K562 (cell line): ENCODE data around the gene CCDC184. TPM values are rescaled to one million over a fixed set of nuclear protein-coding genes. Genes with fewer than 3 reads are reported as not detected.

Source experiments
- NCOA6 ChIP-seq: fragments of 450-650 bp; IDR thresholded peaks from 2 replicates; pipeline ENCODE4 v1.6.1; 2017; ENCODE audit warnings: mild to moderate bottlenecking
- TAF7 ChIP-seq: fragments of 450-650 bp; IDR thresholded peaks from 2 replicates; pipeline ENCODE4 v1.6.1; 2016; ENCODE audit warnings: missing genetic modification characterization, missing compliant biosample characterization
- ZNF274 ChIP-seq: IDR thresholded peaks from 2 replicates; pipeline ENCODE4 v1.6.1; 2011; ENCODE audit warnings: low read depth, mild to moderate bottlenecking, low read length, moderate library complexity, borderline replicate concordance
- polyA plus RNA-seq, 8 experiments: library from polyadenylated mRNA; depleted of rRNA in 4 of 8; stranded (reverse) in 5 of 8; unstranded in 3 of 8; fragments of >200 nt; fragmentation: Nextera tagmentation in 2 of 8; fragmentation: Illumina TruSeq in 1 of 8; extraction: Ambion mirVana in 2 of 8; extraction: Trizol in 1 of 8; gene quantifications; 2 replicates each; pipeline versions ENCODE4 v1.2.1 to v1.2.3, GENCODE V29; 2011 to 2014; ENCODE audit warnings: inconsistent platforms in 1 of 8, missing spikeins in 1 of 8
- total RNA-seq, 7 experiments: library from RNA; depleted of rRNA in 6 of 7; stranded (reverse); fragments of >200 nt in 6 of 7; fragmentation: Illumina TruSeq in 2 of 7; extraction: Trizol in 2 of 7; gene quantifications; 2 replicates each; pipeline versions ENCODE4 v1.2.1 to v1.2.3, GENCODE V29; 2011 to 2021; ENCODE audit warnings: low replicate concordance in 1 of 7
- TF ChIP-seq, protein P1 (sequence below), 2 experiments: fragments of 450-650 bp; formaldehyde crosslinking in 1 of 2; IDR thresholded peaks; 2 replicates each; pipeline versions ENCODE4 v1.4.0 to v1.6.1; 2014 to 2020; ENCODE audit warnings: mild to moderate bottlenecking in 2 of 2, borderline replicate concordance in 1 of 2, low read depth in 1 of 2
- TF ChIP-seq, protein P2 (sequence below): fragments of 450-650 bp; formaldehyde crosslinking; IDR thresholded peaks from 2 replicates; pipeline ENCODE4 v1.4.0; 2020; ENCODE audit warnings: mild to moderate bottlenecking, moderate library complexity
- TF ChIP-seq, protein P3 (sequence below): sonication (generic); formaldehyde crosslinking; IDR thresholded peaks from 2 replicates; pipeline ENCODE4 v1.8.0; 2022; ENCODE audit warnings: mild to moderate bottlenecking, missing genetic modification reagents, borderline replicate concordance
- TF ChIP-seq, protein P4 (sequence below): fragments of 250-450 bp; sonication (Bioruptor Pico); IDR thresholded peaks from 2 replicates; pipeline ENCODE4 v1.4.0; 2020; ENCODE audit warnings: borderline replicate concordance

CCDC184 gene
- total and polyA plus RNA-seq, 9 of the 15 experiments (the other 6 are each of a cell fraction or from before 2014, with no cell fraction given): 0.09 TPM; not detected in 8

DNA sequence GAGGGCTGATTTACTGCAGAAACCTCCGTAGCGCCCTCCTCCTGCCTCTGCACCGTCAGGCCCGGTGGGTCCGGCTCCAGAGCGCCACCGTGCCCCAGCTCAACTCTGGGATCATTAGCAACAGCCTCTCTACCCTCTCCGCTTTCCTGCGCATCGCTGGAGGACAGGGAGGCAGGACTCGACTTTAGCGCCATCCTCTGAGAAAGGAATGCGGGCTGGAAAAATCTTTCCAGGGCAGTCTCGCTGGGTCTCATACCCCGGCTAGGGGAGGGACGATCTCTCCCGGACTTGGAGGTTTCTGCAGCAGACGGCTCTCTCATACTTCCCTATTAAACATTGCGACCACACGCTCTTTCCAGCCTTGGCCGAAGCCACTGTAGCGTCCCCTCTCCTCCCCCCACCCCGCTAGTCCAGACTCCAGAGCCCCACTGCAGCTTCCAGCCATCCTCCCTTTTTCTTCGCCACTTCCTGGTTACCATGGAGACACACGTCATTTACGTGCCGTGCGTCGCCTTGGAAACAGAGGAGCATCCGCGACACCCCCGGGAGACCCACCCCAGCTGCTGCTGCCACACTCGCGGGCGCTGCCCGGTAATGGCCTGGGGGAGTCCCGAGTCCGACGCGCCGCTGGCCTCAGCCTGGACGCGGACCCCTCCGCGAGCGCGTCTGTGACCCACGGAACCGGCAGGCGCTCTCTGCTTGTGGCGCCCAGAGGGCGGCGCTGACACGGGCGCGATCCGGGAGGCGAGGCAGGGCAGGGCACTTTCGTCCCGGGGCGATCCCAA lies at the start of gene CCDC184 (continued):
- TF ChIP-seq, protein P1, sequence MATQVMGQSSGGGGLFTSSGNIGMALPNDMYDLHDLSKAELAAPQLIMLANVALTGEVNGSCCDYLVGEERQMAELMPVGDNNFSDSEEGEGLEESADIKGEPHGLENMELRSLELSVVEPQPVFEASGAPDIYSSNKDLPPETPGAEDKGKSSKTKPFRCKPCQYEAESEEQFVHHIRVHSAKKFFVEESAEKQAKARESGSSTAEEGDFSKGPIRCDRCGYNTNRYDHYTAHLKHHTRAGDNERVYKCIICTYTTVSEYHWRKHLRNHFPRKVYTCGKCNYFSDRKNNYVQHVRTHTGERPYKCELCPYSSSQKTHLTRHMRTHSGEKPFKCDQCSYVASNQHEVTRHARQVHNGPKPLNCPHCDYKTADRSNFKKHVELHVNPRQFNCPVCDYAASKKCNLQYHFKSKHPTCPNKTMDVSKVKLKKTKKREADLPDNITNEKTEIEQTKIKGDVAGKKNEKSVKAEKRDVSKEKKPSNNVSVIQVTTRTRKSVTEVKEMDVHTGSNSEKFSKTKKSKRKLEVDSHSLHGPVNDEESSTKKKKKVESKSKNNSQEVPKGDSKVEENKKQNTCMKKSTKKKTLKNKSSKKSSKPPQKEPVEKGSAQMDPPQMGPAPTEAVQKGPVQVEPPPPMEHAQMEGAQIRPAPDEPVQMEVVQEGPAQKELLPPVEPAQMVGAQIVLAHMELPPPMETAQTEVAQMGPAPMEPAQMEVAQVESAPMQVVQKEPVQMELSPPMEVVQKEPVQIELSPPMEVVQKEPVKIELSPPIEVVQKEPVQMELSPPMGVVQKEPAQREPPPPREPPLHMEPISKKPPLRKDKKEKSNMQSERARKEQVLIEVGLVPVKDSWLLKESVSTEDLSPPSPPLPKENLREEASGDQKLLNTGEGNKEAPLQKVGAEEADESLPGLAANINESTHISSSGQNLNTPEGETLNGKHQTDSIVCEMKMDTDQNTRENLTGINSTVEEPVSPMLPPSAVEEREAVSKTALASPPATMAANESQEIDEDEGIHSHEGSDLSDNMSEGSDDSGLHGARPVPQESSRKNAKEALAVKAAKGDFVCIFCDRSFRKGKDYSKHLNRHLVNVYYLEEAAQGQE (IDR thresholded peaks at IDR 0.05; ENCODE audit: borderline replicate concordance): no peak; the same call in 1 of the 2 replicates
- TF ChIP-seq, protein P1 (CRISPR knock-in tag; IDR thresholded peaks at IDR 0.05; ENCODE audit: low read depth): no peak; the same call in 1 of the 2 replicates
- TF ChIP-seq TAF7 (tag): no peak
- TF ChIP-seq NCOA6: no peak
- TF ChIP-seq, protein P2, sequence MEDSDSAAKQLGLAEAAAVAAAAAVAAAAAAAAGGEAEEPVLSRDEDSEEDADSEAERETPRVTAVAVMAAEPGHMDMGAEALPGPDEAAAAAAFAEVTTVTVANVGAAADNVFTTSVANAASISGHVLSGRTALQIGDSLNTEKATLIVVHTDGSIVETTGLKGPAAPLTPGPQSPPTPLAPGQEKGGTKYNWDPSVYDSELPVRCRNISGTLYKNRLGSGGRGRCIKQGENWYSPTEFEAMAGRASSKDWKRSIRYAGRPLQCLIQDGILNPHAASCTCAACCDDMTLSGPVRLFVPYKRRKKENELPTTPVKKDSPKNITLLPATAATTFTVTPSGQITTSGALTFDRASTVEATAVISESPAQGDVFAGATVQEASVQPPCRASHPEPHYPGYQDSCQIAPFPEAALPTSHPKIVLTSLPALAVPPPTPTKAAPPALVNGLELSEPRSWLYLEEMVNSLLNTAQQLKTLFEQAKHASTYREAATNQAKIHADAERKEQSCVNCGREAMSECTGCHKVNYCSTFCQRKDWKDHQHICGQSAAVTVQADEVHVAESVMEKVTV: no peak
- no peak for TF ChIP-seq ZNF274
- TF ChIP-seq, protein P3, sequence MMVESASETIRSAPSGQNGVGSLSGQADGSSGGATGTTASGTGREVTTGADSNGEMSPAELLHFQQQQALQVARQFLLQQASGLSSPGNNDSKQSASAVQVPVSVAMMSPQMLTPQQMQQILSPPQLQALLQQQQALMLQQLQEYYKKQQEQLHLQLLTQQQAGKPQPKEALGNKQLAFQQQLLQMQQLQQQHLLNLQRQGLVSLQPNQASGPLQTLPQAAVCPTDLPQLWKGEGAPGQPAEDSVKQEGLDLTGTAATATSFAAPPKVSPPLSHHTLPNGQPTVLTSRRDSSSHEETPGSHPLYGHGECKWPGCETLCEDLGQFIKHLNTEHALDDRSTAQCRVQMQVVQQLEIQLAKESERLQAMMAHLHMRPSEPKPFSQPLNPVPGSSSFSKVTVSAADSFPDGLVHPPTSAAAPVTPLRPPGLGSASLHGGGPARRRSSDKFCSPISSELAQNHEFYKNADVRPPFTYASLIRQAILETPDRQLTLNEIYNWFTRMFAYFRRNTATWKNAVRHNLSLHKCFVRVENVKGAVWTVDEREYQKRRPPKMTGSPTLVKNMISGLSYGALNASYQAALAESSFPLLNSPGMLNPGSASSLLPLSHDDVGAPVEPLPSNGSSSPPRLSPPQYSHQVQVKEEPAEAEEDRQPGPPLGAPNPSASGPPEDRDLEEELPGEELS (CRISPR knock-in tag): no peak
- TF ChIP-seq, protein P4, sequence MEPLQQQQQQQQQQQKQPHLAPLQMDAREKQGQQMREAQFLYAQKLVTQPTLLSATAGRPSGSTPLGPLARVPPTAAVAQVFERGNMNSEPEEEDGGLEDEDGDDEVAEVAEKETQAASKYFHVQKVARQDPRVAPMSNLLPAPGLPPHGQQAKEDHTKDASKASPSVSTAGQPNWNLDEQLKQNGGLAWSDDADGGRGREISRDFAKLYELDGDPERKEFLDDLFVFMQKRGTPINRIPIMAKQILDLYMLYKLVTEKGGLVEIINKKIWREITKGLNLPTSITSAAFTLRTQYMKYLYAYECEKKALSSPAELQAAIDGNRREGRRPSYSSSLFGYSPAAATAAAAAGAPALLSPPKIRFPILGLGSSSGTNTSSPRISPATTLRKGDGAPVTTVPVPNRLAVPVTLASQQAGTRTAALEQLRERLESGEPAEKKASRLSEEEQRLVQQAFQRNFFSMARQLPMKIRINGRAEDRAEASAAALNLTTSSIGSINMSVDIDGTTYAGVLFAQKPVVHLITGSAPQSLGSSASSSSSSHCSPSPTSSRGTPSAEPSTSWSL (CRISPR knock-in tag): no peak
